Upper lobe of left lung (tissue), 4 donors: ENCODE results near the gene EYA3.

Experiments used
- EP300 ChIP-seq, 4 donors: sonication (generic); formaldehyde crosslinking; IDR thresholded peaks; one replicate each; pipeline ENCODE4 v1.5.1; 2017; ENCODE audit warnings: antibody characterized with exemption in 4 of 4, control low read depth in 2 of 4
- POLR2A ChIP-seq, 4 donors: fragments of 450-650 bp; IDR thresholded peaks; one replicate each; pipeline ENCODE4 v1.5.1; 2016 to 2017; ENCODE audit warnings: antibody characterized with exemption in 4 of 4, mild to moderate bottlenecking in 2 of 4
- POLR2AphosphoS5 ChIP-seq, 2 donors: sonication (generic); formaldehyde crosslinking; IDR thresholded peaks; one replicate each; pipeline ENCODE4 v1.5.1; 2017; ENCODE audit warnings: antibody characterized with exemption in 2 of 2
- TF ChIP-seq, protein P1 (sequence below), 6 experiments: fragments of 450-650 bp in 4 of 6; fragments of 200-600 bp in 2 of 6; sonication (generic) in 2 of 6; IDR thresholded peaks; one replicate each; pipeline ENCODE4 v1.5.1; 2016 to 2019; ENCODE audit warnings: antibody characterized with exemption in 6 of 6

DNA sequence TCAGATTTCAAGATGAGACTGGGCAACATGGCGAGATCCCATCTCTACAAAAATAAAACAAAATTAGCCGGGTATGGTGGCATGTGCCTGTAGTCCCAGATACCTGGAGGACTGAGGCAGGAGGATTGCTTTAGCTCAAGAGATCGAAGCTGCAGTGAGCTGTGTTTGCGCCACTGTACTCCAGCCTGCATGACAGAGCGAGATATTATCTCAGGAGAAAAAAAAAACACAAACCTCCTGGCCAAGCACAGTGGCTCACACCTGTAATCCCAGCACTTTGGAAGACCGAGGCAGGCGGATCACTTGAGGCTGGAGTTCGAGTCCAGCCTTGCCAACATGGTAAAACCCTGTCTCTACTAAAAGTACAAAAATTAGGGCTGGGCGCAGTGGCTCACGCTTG lies 85.8 kb downstream of the EYA3 start:
- TF ChIP-seq, protein P1, sequence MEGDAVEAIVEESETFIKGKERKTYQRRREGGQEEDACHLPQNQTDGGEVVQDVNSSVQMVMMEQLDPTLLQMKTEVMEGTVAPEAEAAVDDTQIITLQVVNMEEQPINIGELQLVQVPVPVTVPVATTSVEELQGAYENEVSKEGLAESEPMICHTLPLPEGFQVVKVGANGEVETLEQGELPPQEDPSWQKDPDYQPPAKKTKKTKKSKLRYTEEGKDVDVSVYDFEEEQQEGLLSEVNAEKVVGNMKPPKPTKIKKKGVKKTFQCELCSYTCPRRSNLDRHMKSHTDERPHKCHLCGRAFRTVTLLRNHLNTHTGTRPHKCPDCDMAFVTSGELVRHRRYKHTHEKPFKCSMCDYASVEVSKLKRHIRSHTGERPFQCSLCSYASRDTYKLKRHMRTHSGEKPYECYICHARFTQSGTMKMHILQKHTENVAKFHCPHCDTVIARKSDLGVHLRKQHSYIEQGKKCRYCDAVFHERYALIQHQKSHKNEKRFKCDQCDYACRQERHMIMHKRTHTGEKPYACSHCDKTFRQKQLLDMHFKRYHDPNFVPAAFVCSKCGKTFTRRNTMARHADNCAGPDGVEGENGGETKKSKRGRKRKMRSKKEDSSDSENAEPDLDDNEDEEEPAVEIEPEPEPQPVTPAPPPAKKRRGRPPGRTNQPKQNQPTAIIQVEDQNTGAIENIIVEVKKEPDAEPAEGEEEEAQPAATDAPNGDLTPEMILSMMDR (IDR thresholded peaks at IDR 0.05): no peak
- no peak for TF ChIP-seq POLR2AphosphoS5 (IDR thresholded peaks at IDR 0.05)
- no peak for TF ChIP-seq EP300 (IDR thresholded peaks at IDR 0.05)
- no peak for TF ChIP-seq POLR2A (IDR thresholded peaks at IDR 0.05)
